Measurements from ENCODE around the gene TULP4. TPM values are rescaled to one million over a fixed set of nuclear protein-coding genes. Genes with fewer than 3 reads are reported as not detected.

The TULP4 gene
- total RNA-seq, 1 donor from 2014 or later = 104 TPM

- ATAC-seq (no peak), DNase-seq (no peak)
- intact Hi-C loops (cut with DNase I) = no loop called here
- no peaks in the 10 kb centered on the region for H3K9me3 ChIP-seq
- H3K4me1 ChIP-seq = peaks cover 40% of the 10 kb centered on the region
- peak overlapping the region; percentile 90 for H3K4me3 ChIP-seq
- H3K36me3 ChIP-seq = no peaks in the 10 kb centered on the region
- H3K27ac ChIP-seq = peak overlapping the region; percentile 96
- TF ChIP-seq CTCF (IDR thresholded peaks at IDR 0.05) = no peak
- no peaks in the 10 kb centered on the region for H3K27me3 ChIP-seq (ENCODE audit: low read depth)
Measured at GRCh38 chr6:158559338-158559894, 247.2 kb downstream of the TULP4 start.

GRCh38 chr6:158559895-158560835 lies 247.9 kb downstream of the TULP4 start, which contains the start of gene TMEM181:
TSS of gene TMEM181 (plus strand) at chr6:158560091. CDS start at chr6:158560225, 134 bp downstream.
- DNase-seq (peak; percentile 92), ATAC-seq (peak; percentile 94 to 96)
- peak within 1 kb of the TSS; percentile 90 for H3K4me3 ChIP-seq
- intact Hi-C loops (cut with DNase I) = no loop called here
- H3K27ac ChIP-seq = peak within 1 kb of the TSS; percentile 96
- H3K27me3 ChIP-seq (ENCODE audit: low read depth) = no peaks in the 10 kb centered on the region
- peaks cover 40% of the 10 kb centered on the region for H3K4me1 ChIP-seq
- no peaks in the 10 kb centered on the region for H3K9me3 ChIP-seq
- no peaks in the 10 kb centered on the region for H3K36me3 ChIP-seq
- TF ChIP-seq CTCF (IDR thresholded peaks at IDR 0.05) = peak; percentile 8

GRCh38 chr6:158560836-158561320 lies 248.6 kb downstream of the TULP4 start:
- intact Hi-C loops (cut with DNase I) = no loop called here
- Histone ChIP-seq H3K36me3 (no peaks in the 10 kb centered on the region), H3K4me1 (peaks cover 40% of the 10 kb centered on the region), H3K9me3 (no peaks in the 10 kb centered on the region), H3K4me3 (peak overlapping the region; percentile 90), H3K27ac (peak overlapping the region; percentile 96), H3K27me3 (ENCODE audit: low read depth) (no peaks in the 10 kb centered on the region)
- no peak for TF ChIP-seq CTCF (IDR thresholded peaks at IDR 0.05)
- DNase-seq (peak; percentile 58), ATAC-seq (peak; percentile 36 to 52)

Other genes with a start within 250 kb of the TULP4 start
- gene SERAC1, start 144.2 kb upstream of the TULP4 start, total RNA-seq = 7.6 TPM
- gene GTF2H5, start 144.1 kb upstream of the TULP4 start, total RNA-seq = 15.6 TPM
- gene TMEM181, start 247.6 kb downstream of the TULP4 start, total RNA-seq = 28.4 TPM